ENCODE measurements around the gene HMMR. TPM values are rescaled to one million over a fixed set of nuclear protein-coding genes. Genes with fewer than 3 reads are reported as not detected.

Gene HMMR
- polyA plus RNA-seq, 1 donor (not counting 4 experiments of a cell fraction or from before 2014, with no cell fraction given), result 16.2 TPM

DNA sequence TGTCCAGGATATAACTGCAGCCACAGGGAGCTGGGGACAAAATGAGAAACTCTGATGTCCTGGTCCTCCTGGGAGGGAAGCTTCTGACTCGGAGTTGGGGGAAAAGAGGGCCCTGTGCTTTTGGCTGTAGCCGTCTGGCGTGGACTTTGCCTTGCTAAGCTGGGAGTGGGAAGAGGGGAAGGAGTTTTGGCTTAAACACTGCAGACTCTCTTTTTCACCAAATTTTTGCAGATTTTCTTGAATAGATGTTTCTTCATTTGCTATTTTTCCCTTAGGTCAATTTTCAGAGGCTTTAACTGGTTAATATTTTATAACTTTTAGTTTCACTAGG, 29.3 kb downstream of the HMMR start:
- Histone ChIP-seq H2AFZ (ENCODE audit: control insufficient read depth, low read length) (no peak overlapping the region), H3K9me1 (ENCODE audit: control insufficient read depth, extremely low read depth, insufficient read depth, low read length) (no peaks in the 10 kb centered on the region), H3K9me3 (ENCODE audit: control insufficient read depth, low read depth, low read length) (no peaks in the 10 kb centered on the region), H3K4me2 (ENCODE audit: control insufficient read depth, extremely low read depth, insufficient read depth, low read depth, low read length) (no peak overlapping the region), H3K4me1 (ENCODE audit: control insufficient read depth, extremely low read depth, insufficient read depth, low read length) (no peaks in the 10 kb centered on the region), H3K9ac (ENCODE audit: control insufficient read depth, extremely low read depth, insufficient read depth, low read length) (no peak overlapping the region), H3K27me3 (ENCODE audit: control insufficient read depth, extremely low read depth, insufficient read depth, low read length) (no peaks in the 10 kb centered on the region), H3K27ac (ENCODE audit: control insufficient read depth, insufficient read depth, low read length) (no peak overlapping the region), H3K4me3 (ENCODE audit: control insufficient read depth in 2 of 3, extremely low read depth in 1 of 3, insufficient read depth in 2 of 3, low read depth in 1 of 3, low read length in 3 of 3) (no peak overlapping the region), H3K36me3 (ENCODE audit: control insufficient read depth in 2 of 2, extremely low read depth in 1 of 2, insufficient read depth in 2 of 2, low read length in 2 of 2) (peaks cover 0 to 9% of the 10 kb centered on the region in 2 experiments), H3K79me2 (ENCODE audit: control insufficient read depth, insufficient read depth, low read length) (no peaks in the 10 kb centered on the region), H4K20me1 (ENCODE audit: control insufficient read depth, extremely low read depth, insufficient read depth, low read length) (no peaks in the 10 kb centered on the region)
- no peak for DNase-seq (ENCODE audit: low read depth, low spot score)
- TF ChIP-seq CTCF (optimal IDR thresholded peaks at IDR 0.05 in 1 of 3, IDR thresholded peaks at IDR 0.05 in 1 of 3, conservative IDR thresholded peaks at IDR 0.05 in 1 of 3; ENCODE audit: extremely low read depth in 1 of 3, insufficient read depth in 2 of 3, low read length in 3 of 3) (no peak), EZH2 (IDR thresholded peaks at IDR 0.05; ENCODE audit: low read length) (no peak)
- dilution Hi-C loops (cut with MboI; ENCODE audit: extremely low pct_ligation_motif_present, low sequenced_read_pairs), result no loop called here
- FAIRE-seq, result no peak

- no peaks in the 10 kb centered on the region for H3K4me1 ChIP-seq (ENCODE audit: control insufficient read depth, extremely low read depth, insufficient read depth, low read length)
- no peaks in the 10 kb centered on the region for H3K9me3 ChIP-seq (ENCODE audit: control insufficient read depth, low read depth, low read length)
- no peak overlapping the region for H3K27ac ChIP-seq (ENCODE audit: control insufficient read depth, insufficient read depth, low read length)
- no peak overlapping the region for H3K4me2 ChIP-seq (ENCODE audit: control insufficient read depth, extremely low read depth, insufficient read depth, low read depth, low read length)
- TF ChIP-seq CTCF (optimal IDR thresholded peaks at IDR 0.05 in 1 of 3, IDR thresholded peaks at IDR 0.05 in 1 of 3, conservative IDR thresholded peaks at IDR 0.05 in 1 of 3; ENCODE audit: extremely low read depth in 1 of 3, insufficient read depth in 2 of 3, low read length in 3 of 3) (no peak), EZH2 (IDR thresholded peaks at IDR 0.05; ENCODE audit: low read length) (no peak)
- no peaks in the 10 kb centered on the region for H3K79me2 ChIP-seq (ENCODE audit: control insufficient read depth, insufficient read depth, low read length)
- FAIRE-seq (no peak), DNase-seq (ENCODE audit: low read depth, low spot score) (no peak)
- no peaks in the 10 kb centered on the region for H3K27me3 ChIP-seq (ENCODE audit: control insufficient read depth, extremely low read depth, insufficient read depth, low read length)
- H3K36me3 ChIP-seq (ENCODE audit: control insufficient read depth in 2 of 2, extremely low read depth in 1 of 2, insufficient read depth in 2 of 2, low read length in 2 of 2), result peaks cover 0 to 6% of the 10 kb centered on the region in 2 experiments
- H3K9me1 ChIP-seq (ENCODE audit: control insufficient read depth, extremely low read depth, insufficient read depth, low read length), result no peaks in the 10 kb centered on the region
- H3K4me3 ChIP-seq (ENCODE audit: control insufficient read depth in 2 of 3, extremely low read depth in 1 of 3, insufficient read depth in 2 of 3, low read depth in 1 of 3, low read length in 3 of 3), result no peak overlapping the region
- no peaks in the 10 kb centered on the region for H4K20me1 ChIP-seq (ENCODE audit: control insufficient read depth, extremely low read depth, insufficient read depth, low read length)
- H2AFZ ChIP-seq (ENCODE audit: control insufficient read depth, low read length), result no peak overlapping the region
- dilution Hi-C loops (cut with MboI; ENCODE audit: extremely low pct_ligation_motif_present, low sequenced_read_pairs), result no loop called here
- no peak overlapping the region for H3K9ac ChIP-seq (ENCODE audit: control insufficient read depth, extremely low read depth, insufficient read depth, low read length)
These were observed 35.9 kb downstream of the HMMR start for GRCh38 chr5:163496286-163496685.
